NT2/D1 (cell line): ENCODE results near the gene SSUH2.

Source experiments
- DNase-seq: peaks from one replicate; pipeline ENCODE4 v3.0.0-alpha.2; 2011; ENCODE audit warnings: low read depth, low spot score
- H3K27me3 ChIP-seq: 2 replicates; pipeline ENCODE4 v1.6.0; 2011; ENCODE audit warnings: mild to moderate bottlenecking; ENCODE audit not compliant: insufficient read length, insufficient read depth
- H3K36me3 ChIP-seq: 2 replicates; pipeline ENCODE4 v1.6.1; 2011; ENCODE audit warnings: mild to moderate bottlenecking, low read length, mixed read lengths; ENCODE audit not compliant: insufficient read depth, insufficient read length
- H3K4me1 ChIP-seq: 2 replicates; pipeline ENCODE4 v1.5.1; 2011; ENCODE audit not compliant: insufficient read depth, insufficient read length
- H3K4me3 ChIP-seq: 2 replicates; pipeline ENCODE4 v1.5.1; 2011; ENCODE audit warnings: low read depth; ENCODE audit not compliant: insufficient read length
- H3K9ac ChIP-seq: 2 replicates; pipeline ENCODE4 v1.6.0; 2011; ENCODE audit warnings: low read depth; ENCODE audit not compliant: insufficient read length
- H3K9me3 ChIP-seq: 2 replicates; pipeline ENCODE4 v1.5.1; 2011; ENCODE audit warnings: mild to moderate bottlenecking, low read length; ENCODE audit not compliant: insufficient read depth
- SUZ12 ChIP-seq: IDR thresholded peaks from 2 replicates; pipeline ENCODE4 v1.6.1; 2011; ENCODE audit not compliant: insufficient read length, insufficient read depth; ENCODE audit errors: extremely low read depth
- YY1 ChIP-seq: IDR thresholded peaks from 2 replicates; pipeline ENCODE4 v1.6.1; 2011; ENCODE audit not compliant: insufficient read length, insufficient read depth
- ZNF274 ChIP-seq: IDR thresholded peaks from 2 replicates; pipeline ENCODE4 v1.6.1; 2011; ENCODE audit warnings: mild to moderate bottlenecking, low read depth, low read length

SSUH2 gene

GRCh38 chr3:8607234-8608040 is 37.2 kb downstream of the SSUH2 start:
- no peak overlapping the region for H3K9ac ChIP-seq
- no peak overlapping the region for H3K4me3 ChIP-seq
- peaks cover 10% of the 10 kb centered on the region; the same call in 1 of the 2 replicates for H3K9me3 ChIP-seq
- peaks cover 2% of the 10 kb centered on the region for H3K4me1 ChIP-seq
- peak; percentile 44 for DNase-seq
- peaks cover 9% of the 10 kb centered on the region for H3K36me3 ChIP-seq
- TF ChIP-seq ZNF274 = no peak
- no peak for TF ChIP-seq SUZ12
- no peak for TF ChIP-seq YY1
- H3K27me3 ChIP-seq = no peaks in the 10 kb centered on the region

- Histone ChIP-seq H3K9me3 (peaks cover 10% of the 10 kb centered on the region; the same call in 1 of the 2 replicates), H3K4me3 (no peak overlapping the region), H3K9ac (no peak overlapping the region), H3K36me3 (peaks cover 9% of the 10 kb centered on the region), H3K27me3 (no peaks in the 10 kb centered on the region), H3K4me1 (peaks cover 2% of the 10 kb centered on the region)
- TF ChIP-seq SUZ12 (no peak), YY1 (no peak), ZNF274 (no peak)
- DNase-seq = no peak
Measured at GRCh38 chr3:8606701-8607231, 37.8 kb downstream of the SSUH2 start.

GRCh38 chr3:8604988-8605387 is 39.6 kb downstream of the SSUH2 start:
- Histone ChIP-seq H3K4me3 (no peak overlapping the region), H3K9me3 (no peaks in the 10 kb centered on the region), H3K27me3 (no peaks in the 10 kb centered on the region), H3K4me1 (peaks cover 2% of the 10 kb centered on the region), H3K36me3 (peaks cover 9% of the 10 kb centered on the region), H3K9ac (no peak overlapping the region)
- DNase-seq = no peak
- TF ChIP-seq ZNF274 = no peak
- TF ChIP-seq SUZ12 = no peak
- no peak for TF ChIP-seq YY1

GRCh38 chr3:8604006-8604405 is 40.6 kb downstream of the SSUH2 start:
- TF ChIP-seq ZNF274 (no peak), SUZ12 (no peak), YY1 (no peak)
- no peak for DNase-seq
- Histone ChIP-seq H3K9ac (no peak overlapping the region), H3K4me3 (no peak overlapping the region), H3K27me3 (no peaks in the 10 kb centered on the region), H3K36me3 (peaks cover 9% of the 10 kb centered on the region), H3K4me1 (peaks cover 2% of the 10 kb centered on the region), H3K9me3 (no peaks in the 10 kb centered on the region)

- no peak for DNase-seq
- TF ChIP-seq YY1 (no peak), ZNF274 (no peak), SUZ12 (no peak)
- Histone ChIP-seq H3K36me3 (peaks cover 4% of the 10 kb centered on the region), H3K4me3 (no peak overlapping the region), H3K4me1 (peaks cover 2% of the 10 kb centered on the region), H3K9ac (no peak overlapping the region), H3K9me3 (no peaks in the 10 kb centered on the region), H3K27me3 (no peaks in the 10 kb centered on the region)
Measured at GRCh38 chr3:8603115-8603710, 41.4 kb downstream of the SSUH2 start.

GRCh38 chr3:8600457-8600856 is 44.1 kb downstream of the SSUH2 start:
- TF ChIP-seq SUZ12 = no peak
- no peak for TF ChIP-seq ZNF274
- TF ChIP-seq YY1 = no peak
- H3K9me3 ChIP-seq = no peaks in the 10 kb centered on the region
- H3K36me3 ChIP-seq = peaks cover 3% of the 10 kb centered on the region
- H3K4me1 ChIP-seq = no peaks in the 10 kb centered on the region
- H3K4me3 ChIP-seq = no peak overlapping the region
- no peak for DNase-seq
- H3K27me3 ChIP-seq = no peaks in the 10 kb centered on the region
- H3K9ac ChIP-seq = no peak overlapping the region

GRCh38 chr3:8599146-8599545 is 45.5 kb downstream of the SSUH2 start:
- Histone ChIP-seq H3K9ac (no peak overlapping the region), H3K4me3 (no peak overlapping the region), H3K4me1 (no peaks in the 10 kb centered on the region), H3K36me3 (peaks cover 3% of the 10 kb centered on the region), H3K9me3 (no peaks in the 10 kb centered on the region), H3K27me3 (no peaks in the 10 kb centered on the region)
- TF ChIP-seq ZNF274 (no peak), SUZ12 (no peak)
- no peak for DNase-seq
